Measurements from ENCODE around the gene AAMDC. TPM values are rescaled to one million over a fixed set of nuclear protein-coding genes. Genes with fewer than 3 reads are reported as not detected.
"Not testable (repeated sequence)": the region's sequence is repeated elsewhere in the genome, so short reads cannot be mapped to it uniquely, and the experiment has no call there.

Gene AAMDC
- total and polyA plus RNA-seq, 4 donors = 26.2 to 77.9 (median 28.9) TPM

DNA sequence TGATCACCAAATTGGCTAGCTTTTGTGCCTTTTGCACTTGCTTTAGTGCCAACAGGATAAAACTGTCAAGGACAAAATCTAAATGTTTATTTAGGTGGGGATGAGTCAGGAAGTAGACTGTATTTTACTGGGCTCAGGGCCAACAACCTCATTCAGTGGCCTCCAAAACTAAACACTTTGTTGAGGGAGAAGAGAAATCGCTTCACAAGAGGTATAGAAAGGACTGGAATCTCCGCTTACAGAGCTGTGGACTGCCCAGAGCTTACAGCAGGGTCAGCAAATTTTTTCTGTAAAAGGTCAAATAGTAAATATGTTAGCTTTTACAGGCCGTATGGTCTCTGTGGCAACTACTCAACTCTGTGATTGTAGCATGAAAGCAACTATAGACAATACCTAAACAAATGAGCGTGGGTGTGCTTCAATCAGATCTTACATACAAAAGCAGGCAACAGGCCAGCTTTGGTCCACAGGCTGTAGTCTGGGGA, 93.4 kb downstream of the AAMDC start:
- not testable (repeated sequence) for H3K9me3 ChIP-seq (ENCODE audit: control insufficient read depth in 4 of 4, insufficient read depth in 3 of 4, low read length in 3 of 4); H3K9ac ChIP-seq (ENCODE audit: insufficient read depth in 1 of 2, low read length in 2 of 2); H3K27me3 ChIP-seq (ENCODE audit: control insufficient read depth in 3 of 3, insufficient read depth in 3 of 3, low read length in 2 of 3); H3K4me1 ChIP-seq (ENCODE audit: control insufficient read depth in 5 of 5, insufficient read depth in 5 of 5, low read length in 5 of 5); H3K27ac ChIP-seq (ENCODE audit: low read depth in 1 of 2, low read length in 1 of 2); H3K4me3 ChIP-seq; H3K36me3 ChIP-seq (ENCODE audit: control insufficient read depth in 4 of 4, insufficient read depth in 4 of 4, low read length in 4 of 4)
- DNase-seq (peak; percentile 52 to 81 (median 69)), ATAC-seq (ENCODE audit: insufficient read depth, low FRiP score) (peak; percentile 58)
- 41 to 72% methylated on average over 4 of the region's 4 CpGs for WGBS, 2 donors

DNA sequence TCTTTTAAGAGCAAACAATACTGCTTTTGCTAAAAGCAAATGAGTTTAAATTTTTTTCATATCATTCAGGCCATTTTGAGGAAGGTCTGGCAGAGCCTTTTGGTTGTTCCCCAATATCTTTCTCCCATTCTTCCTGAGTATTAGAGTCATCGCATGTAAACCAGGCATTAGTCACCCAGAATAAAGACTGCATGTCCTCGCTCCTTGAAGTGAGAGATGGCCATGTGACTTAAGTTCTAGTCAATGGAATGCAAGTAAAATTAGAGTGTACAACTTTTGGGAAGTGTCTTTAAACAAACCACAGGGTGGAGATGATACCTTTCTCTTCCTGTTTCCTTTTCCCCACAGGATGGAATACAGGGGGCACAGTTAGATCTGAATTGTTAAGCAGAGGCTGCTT, 96.8 kb downstream of the AAMDC start:
- not testable (repeated sequence) for H3K27ac ChIP-seq (ENCODE audit: low read depth in 1 of 2, low read length in 1 of 2)

More for the DNA sequence above, 96.8 kb downstream of the AAMDC start:
- not testable (repeated sequence) for H3K27me3 ChIP-seq (ENCODE audit: control insufficient read depth in 3 of 3, insufficient read depth in 3 of 3, low read length in 2 of 3); H3K9ac ChIP-seq (ENCODE audit: insufficient read depth in 1 of 2, low read length in 2 of 2); H3K4me3 ChIP-seq; H3K4me1 ChIP-seq (ENCODE audit: control insufficient read depth in 5 of 5, insufficient read depth in 5 of 5, low read length in 5 of 5); DNase-seq; H3K36me3 ChIP-seq (ENCODE audit: control insufficient read depth in 4 of 4, insufficient read depth in 4 of 4, low read length in 4 of 4); ATAC-seq (ENCODE audit: insufficient read depth, low FRiP score); H3K9me3 ChIP-seq (ENCODE audit: control insufficient read depth in 4 of 4, insufficient read depth in 3 of 4, low read length in 3 of 4)
- no CpG with 5 or more reads among the region's 2 CpGs for WGBS, 2 donors

Small RNAs within 50 kb of the gene (small RNA-seq; reads per million reads assigned to genes)
- gene AP002812.4 (ENCODE audit: low replicate concordance) = not detected

Other genes starting within 250 kb of the AAMDC start
- under 1 TPM; 0.58 to 0.74 TPM for gene AQP11, start 231.2 kb upstream of the AAMDC start, total RNA-seq
- gene AQP11, start 231.2 kb upstream of the AAMDC start, polyA plus RNA-seq = under 1 TPM; 0.17 to 0.22 TPM
- gene CLNS1A, start 183.3 kb upstream of the AAMDC start, total RNA-seq = 100 to 1,000 TPM in 1 of 2 donors, 10 to 100 TPM in 1; 64.5 to 135 TPM
- 10 to 100 TPM; 42.5 to 63.6 TPM for gene CLNS1A, start 183.3 kb upstream of the AAMDC start, polyA plus RNA-seq
- 100 to 1,000 TPM in 1 of 2 donors, 10 to 100 TPM in 1; 47.3 to 110 TPM for gene RSF1, start 422 bp upstream of the AAMDC start, total RNA-seq
- 10 to 100 TPM in 1 of 2 donors, 1 to 10 TPM in 1; 9.8 to 11.0 TPM for gene RSF1, start 422 bp upstream of the AAMDC start, polyA plus RNA-seq
- gene INTS4, start 173.5 kb downstream of the AAMDC start, total RNA-seq = 10 to 100 TPM; 29.3 to 56.2 TPM
- gene INTS4, start 173.5 kb downstream of the AAMDC start, polyA plus RNA-seq = 10 to 100 TPM; 15.8 to 16.4 TPM
- gene KCTD14, start 202.1 kb downstream of the AAMDC start, total RNA-seq = 10 to 100 TPM in 1 of 2 donors, 1 to 10 TPM in 1; 6.4 to 21.3 TPM
- 10 to 100 TPM; 14.8 to 24.0 TPM for gene KCTD14, start 202.1 kb downstream of the AAMDC start, polyA plus RNA-seq
- gene THRSP, start 242.7 kb downstream of the AAMDC start, total RNA-seq = not detected
- gene THRSP, start 242.7 kb downstream of the AAMDC start, polyA plus RNA-seq = under 1 TPM; 0.03 to 0.12 TPM

All from lung (tissue), 11 donors.